Mucosa of rectum (tissue), 2 donors: Measurements from ENCODE around the gene TRABD2B.

ENCODE experiments used
- H3K27ac ChIP-seq, 2 donors: one replicate each; pipeline ENCODE4 v1.7.0; 2013; ENCODE audit warnings: inconsistent platforms in 2 of 2, low read depth in 2 of 2, low read length in 2 of 2
- H3K27me3 ChIP-seq, 2 donors: one replicate each; pipeline ENCODE4 v1.7.0; 2013; ENCODE audit warnings: low read length in 2 of 2; ENCODE audit not compliant: control insufficient read depth in 2 of 2, insufficient read depth in 2 of 2
- H3K36me3 ChIP-seq, 2 donors: one replicate each; pipeline ENCODE4 v1.7.0; 2013; ENCODE audit warnings: low read length in 2 of 2; ENCODE audit not compliant: control insufficient read depth in 2 of 2, insufficient read depth in 2 of 2
- H3K4me1 ChIP-seq, 2 donors: one replicate each; pipeline ENCODE4 v1.7.0; 2013; ENCODE audit warnings: low read length in 2 of 2, mild to moderate bottlenecking in 1 of 2; ENCODE audit not compliant: control insufficient read depth in 2 of 2, insufficient read depth in 2 of 2
- H3K4me3 ChIP-seq, 2 donors: one replicate each; pipeline ENCODE4 v1.7.0; 2013; ENCODE audit warnings: low read length in 2 of 2
- H3K9ac ChIP-seq, 2 donors: one replicate each; pipeline ENCODE4 v1.7.0; 2013; ENCODE audit warnings: low read length in 2 of 2, low read depth in 1 of 2, mild to moderate bottlenecking in 1 of 2
- H3K9me3 ChIP-seq, 2 donors: one replicate each; pipeline ENCODE4 v1.7.0; 2013; ENCODE audit warnings: low read length in 2 of 2; ENCODE audit not compliant: control insufficient read depth in 2 of 2
- donor health status: healthy.
- donor health status: Normal muscosa, but diverticular disease.

The TRABD2B gene

GRCh38 chr1:48002142-48002541 is 5.0 kb upstream of the TRABD2B start:
- Histone ChIP-seq H3K36me3 (no peaks in the 10 kb centered on the region), H3K27ac (no peak overlapping the region), H3K4me3 (no peak overlapping the region), H3K9me3 (no peaks in the 10 kb centered on the region), H3K9ac (no peak overlapping the region), H3K27me3 (peaks cover 0 to 7% of the 10 kb centered on the region in 2 donors), H3K4me1 (peaks cover 10 to 11% of the 10 kb centered on the region in 2 donors)

GRCh38 chr1:48001696-48002095 is 4.5 kb upstream of the TRABD2B start:
- Histone ChIP-seq H3K4me1 (peaks cover 9 to 11% of the 10 kb centered on the region in 2 donors), H3K36me3 (no peaks in the 10 kb centered on the region), H3K9ac (no peak overlapping the region), H3K27ac (no peak overlapping the region), H3K9me3 (no peaks in the 10 kb centered on the region), H3K27me3 (peaks cover 0 to 7% of the 10 kb centered on the region in 2 donors), H3K4me3 (no peak overlapping the region)

- Histone ChIP-seq H3K9me3 (no peaks in the 10 kb centered on the region), H3K27me3 (peaks cover 5 to 13% of the 10 kb centered on the region in 2 donors), H3K9ac (no peak overlapping the region), H3K4me3 (no peak overlapping the region), H3K4me1 (peaks cover 9 to 12% of the 10 kb centered on the region in 2 donors), H3K27ac (no peak overlapping the region), H3K36me3 (no peaks in the 10 kb centered on the region)
Measured at GRCh38 chr1:48000883-48001282, 3.7 kb upstream of the TRABD2B start.

GRCh38 chr1:47999097-47999496 is 1.9 kb upstream of the TRABD2B start:
- Histone ChIP-seq H3K27ac (no peak overlapping the region), H3K9me3 (no peaks in the 10 kb centered on the region), H3K36me3 (no peaks in the 10 kb centered on the region), H3K9ac (no peak overlapping the region), H3K4me3 (no peak overlapping the region), H3K4me1 (peaks cover 2 to 8% of the 10 kb centered on the region in 2 donors), H3K27me3 (peaks cover 8 to 17% of the 10 kb centered on the region in 2 donors)

GRCh38 chr1:47998396-47998990 is 1.3 kb upstream of the TRABD2B start:
- Histone ChIP-seq H3K9me3 (no peaks in the 10 kb centered on the region), H3K9ac (no peak overlapping the region), H3K27ac (no peak overlapping the region), H3K4me1 (peaks cover 0 to 2% of the 10 kb centered on the region in 2 donors), H3K27me3 (peaks cover 8 to 20% of the 10 kb centered on the region in 2 donors), H3K4me3 (no peak overlapping the region), H3K36me3 (no peaks in the 10 kb centered on the region)

GRCh38 chr1:47996406-47997226 is 569 bp downstream of the TRABD2B start:
- no peaks in the 10 kb centered on the region for H3K36me3 ChIP-seq
- H3K4me1 ChIP-seq: peaks cover 2% of the 10 kb centered on the region in 2 donors
- H3K9ac ChIP-seq: peak overlapping the region; percentile 24 to 56
- peak overlapping the region; percentile 48 to 50 for H3K4me3 ChIP-seq
- no peaks in the 10 kb centered on the region for H3K9me3 ChIP-seq
- peaks cover 8 to 20% of the 10 kb centered on the region in 2 donors for H3K27me3 ChIP-seq
- peak overlapping the region in 1 of 2 donors; percentile 34 for H3K27ac ChIP-seq

GRCh38 chr1:47996060-47996405 is 1.2 kb downstream of the TRABD2B start:
- peak overlapping the region; percentile 16 to 34 for H3K27ac ChIP-seq

GRCh38 chr1:47995306-47996050 is 1.7 kb downstream of the TRABD2B start:
- H3K36me3 ChIP-seq: no peaks in the 10 kb centered on the region
- peaks cover 2% of the 10 kb centered on the region in 2 donors for H3K4me1 ChIP-seq
- peak overlapping the region in 1 of 2 donors; percentile 16 for H3K27ac ChIP-seq
- no peak overlapping the region for H3K9ac ChIP-seq
- H3K4me3 ChIP-seq: peak overlapping the region in 1 of 2 donors; percentile 48
- peaks cover 8 to 20% of the 10 kb centered on the region in 2 donors for H3K27me3 ChIP-seq
- no peaks in the 10 kb centered on the region for H3K9me3 ChIP-seq

More at GRCh38 chr1:47996060-47996405, 1.2 kb downstream of the TRABD2B start:
- Histone ChIP-seq H3K9ac (peak overlapping the region; percentile 24 to 56), H3K9me3 (no peaks in the 10 kb centered on the region), H3K27me3 (peaks cover 8 to 20% of the 10 kb centered on the region in 2 donors), H3K4me1 (peaks cover 2% of the 10 kb centered on the region in 2 donors), H3K4me3 (peak overlapping the region; percentile 48 to 50), H3K36me3 (no peaks in the 10 kb centered on the region)

GRCh38 chr1:47993881-47994625 is 3.1 kb downstream of the TRABD2B start:
- H3K9ac ChIP-seq: no peak overlapping the region
- H3K4me3 ChIP-seq: no peak overlapping the region
- H3K36me3 ChIP-seq: no peaks in the 10 kb centered on the region
- no peaks in the 10 kb centered on the region for H3K9me3 ChIP-seq
- peaks cover 8 to 20% of the 10 kb centered on the region in 2 donors for H3K27me3 ChIP-seq
- no peak overlapping the region for H3K27ac ChIP-seq
- H3K4me1 ChIP-seq: peaks cover 2% of the 10 kb centered on the region in 2 donors
